ENCODE data around the gene ESR1.
"Not testable (repeated sequence)": the region's sequence is repeated elsewhere in the genome, so short reads cannot be mapped to it uniquely, and the experiment has no call there.

Gene ESR1

DNA sequence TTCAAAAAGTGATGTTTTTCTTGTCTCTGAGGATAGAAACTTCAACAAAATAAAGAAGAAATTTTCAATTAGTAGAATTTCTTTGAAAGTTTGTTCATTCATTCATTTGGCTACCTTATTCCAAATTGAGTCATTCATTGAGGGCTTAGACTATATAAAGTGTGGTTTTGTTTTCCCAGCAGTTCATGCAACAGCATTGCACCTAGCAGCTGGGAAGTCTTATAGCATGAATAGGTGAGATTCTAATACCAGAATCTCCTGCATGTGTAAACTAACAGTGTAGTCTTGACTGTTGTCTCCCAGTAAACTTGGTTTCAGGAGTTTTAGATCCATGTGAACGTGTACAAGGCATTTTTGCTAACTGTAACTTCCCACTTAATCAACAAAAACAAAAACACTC lies 7.1 kb downstream of the ESR1 start:
- DNase-seq: no peak

- DNase-seq: no peak
Observed at GRCh38 chr6:151822252-151823111, 15.0 kb downstream of the ESR1 start.

DNA sequence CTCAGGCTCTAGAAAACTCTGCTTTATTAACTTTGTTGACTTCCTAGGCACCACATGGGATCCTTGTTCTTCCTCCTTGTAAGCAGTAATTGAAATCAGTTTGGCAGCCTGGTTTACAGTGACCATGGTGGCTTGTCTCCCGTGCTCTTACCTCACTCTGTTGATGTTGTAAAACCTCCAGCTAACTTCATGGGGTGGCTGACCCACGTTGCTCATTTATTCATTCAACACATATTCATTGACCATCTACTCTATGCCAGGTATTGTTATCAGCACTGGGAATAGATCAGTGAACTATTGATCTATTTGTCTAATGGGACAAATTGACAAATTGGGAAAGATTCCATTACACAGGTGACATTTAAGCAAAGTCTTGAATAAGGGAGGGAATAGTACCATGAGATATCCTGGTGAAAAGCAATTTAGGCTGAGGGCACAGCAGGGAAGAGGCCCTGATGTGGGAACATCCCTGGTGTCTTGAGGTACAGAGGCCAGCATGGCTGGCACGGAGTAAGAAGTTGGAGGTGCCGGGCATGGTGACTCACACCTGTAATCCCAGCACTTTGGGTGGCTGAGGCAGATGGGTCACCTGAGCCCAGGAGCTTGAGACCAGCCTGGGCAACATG lies 19.1 kb downstream of the ESR1 start:
- DNase-seq: no peak

DNA sequence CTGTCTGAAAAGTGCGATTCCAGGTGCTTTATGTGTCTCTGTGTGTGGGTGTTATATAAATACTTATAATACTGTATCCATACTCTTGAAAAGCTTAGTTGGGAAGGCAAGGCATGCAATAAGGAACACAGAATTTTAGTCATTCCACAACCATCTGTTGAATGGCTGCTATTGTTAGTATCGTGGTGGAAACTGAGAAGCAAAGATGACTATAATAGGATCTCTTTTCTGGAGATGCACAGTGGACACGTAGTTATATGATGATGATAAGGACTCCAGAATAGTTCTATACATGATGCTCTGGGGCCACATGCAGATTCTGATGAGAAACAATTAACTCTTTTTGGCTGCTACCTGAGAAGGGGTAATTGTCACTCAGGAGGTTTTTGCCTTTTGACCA lies 25.2 kb downstream of the ESR1 start:
- no peak for DNase-seq

GRCh38 chr6:151835396-151835795 lies 27.9 kb downstream of the ESR1 start:
- no peak for DNase-seq

- no peak for DNase-seq
Observed at GRCh38 chr6:151837223-151837622, 29.7 kb downstream of the ESR1 start.

DNA sequence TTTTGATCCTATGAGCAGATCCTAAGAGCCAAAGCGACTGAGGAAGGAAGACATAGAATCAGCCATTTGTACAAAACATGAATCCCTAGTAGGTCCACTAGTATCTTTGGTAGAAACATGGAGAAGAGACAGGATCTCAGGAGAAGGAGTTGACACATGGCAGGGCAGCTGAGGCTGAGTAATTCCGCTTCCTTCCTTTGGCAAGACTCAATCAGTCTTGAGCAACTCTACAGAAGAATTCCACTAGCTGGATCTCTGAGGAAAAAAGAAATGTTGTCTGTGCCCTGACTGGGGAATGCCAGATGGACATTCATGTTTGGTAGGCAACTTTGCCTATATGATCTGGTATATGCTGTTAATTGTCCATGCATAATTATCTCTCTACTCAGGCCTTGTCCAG lies 35.3 kb downstream of the ESR1 start:
- DNase-seq: no peak

DNA sequence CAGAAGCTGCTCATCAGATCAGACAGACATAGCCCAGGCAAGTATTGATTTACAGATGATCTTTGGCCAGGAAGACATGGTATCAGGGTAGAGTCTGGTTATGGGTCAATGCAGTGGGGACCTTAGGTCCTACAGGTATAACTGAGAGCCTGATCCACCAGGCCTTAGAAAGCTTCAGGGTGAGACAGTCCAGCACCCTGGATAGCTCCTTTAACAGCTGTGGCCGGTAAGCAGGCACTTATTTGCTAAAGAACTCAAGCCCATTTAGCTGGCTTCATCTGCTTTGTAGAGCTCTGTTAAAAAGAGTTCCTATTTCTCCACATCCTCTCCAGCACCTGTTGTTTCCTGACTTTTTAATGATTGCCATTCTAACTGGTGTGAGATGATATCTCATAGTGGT lies 39.6 kb downstream of the ESR1 start:
- DNase-seq: no peak

- no peak for DNase-seq
Observed at GRCh38 chr6:151850479-151851003, 43.1 kb downstream of the ESR1 start.

- DNase-seq: no peak
Observed at GRCh38 chr6:151858294-151858693, 50.8 kb downstream of the ESR1 start.

- no peak for DNase-seq
Observed at GRCh38 chr6:151862461-151862860, 55.0 kb downstream of the ESR1 start.

DNA sequence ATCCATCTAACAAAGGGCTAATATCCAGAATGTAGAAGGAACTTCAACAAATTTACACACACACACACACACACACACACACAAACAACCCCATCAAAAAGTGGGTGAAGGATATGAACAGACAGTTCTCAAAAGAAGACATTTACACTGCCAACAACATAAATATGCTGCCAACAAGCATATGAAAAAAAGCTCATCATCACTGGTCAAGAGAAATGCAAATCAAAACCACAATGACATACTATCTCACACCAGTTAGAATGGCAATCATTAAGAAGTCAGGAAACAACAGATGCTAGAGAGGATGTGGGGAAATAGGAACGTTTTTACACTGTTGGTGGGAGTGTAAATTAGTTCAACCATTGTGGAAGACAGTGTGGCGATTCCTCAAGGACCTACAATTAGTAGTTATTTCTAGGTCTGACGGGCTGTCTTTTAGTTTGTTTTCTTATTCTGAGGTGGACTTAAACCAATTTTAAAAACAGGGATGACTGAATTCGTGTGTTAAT lies 59.9 kb downstream of the ESR1 start:
- not testable (repeated sequence) for DNase-seq

GRCh38 chr6:151869345-151869744 lies 61.9 kb downstream of the ESR1 start:
- no peak for DNase-seq

DNA sequence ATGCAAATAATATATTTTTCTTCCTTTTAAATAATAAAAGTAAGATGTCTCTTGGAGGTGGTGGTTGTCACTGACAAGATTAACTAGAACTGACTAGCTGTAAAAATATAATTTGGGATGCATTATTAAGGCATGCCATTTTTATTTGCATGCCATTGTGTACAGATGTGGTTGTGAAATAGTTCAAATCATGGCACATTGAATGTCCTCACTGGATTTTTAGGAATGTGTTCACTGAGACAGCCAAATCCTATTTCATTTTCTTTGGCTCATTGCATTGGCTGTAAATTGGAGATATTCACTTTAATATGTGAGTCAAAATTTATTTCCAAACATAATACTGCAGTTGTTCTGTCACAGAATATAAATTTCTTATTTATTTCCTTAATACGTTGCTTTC lies 62.3 kb downstream of the ESR1 start:
- DNase-seq: no peak

- DNase-seq: no peak
Observed at GRCh38 chr6:151870375-151870774, 62.9 kb downstream of the ESR1 start.

DNA sequence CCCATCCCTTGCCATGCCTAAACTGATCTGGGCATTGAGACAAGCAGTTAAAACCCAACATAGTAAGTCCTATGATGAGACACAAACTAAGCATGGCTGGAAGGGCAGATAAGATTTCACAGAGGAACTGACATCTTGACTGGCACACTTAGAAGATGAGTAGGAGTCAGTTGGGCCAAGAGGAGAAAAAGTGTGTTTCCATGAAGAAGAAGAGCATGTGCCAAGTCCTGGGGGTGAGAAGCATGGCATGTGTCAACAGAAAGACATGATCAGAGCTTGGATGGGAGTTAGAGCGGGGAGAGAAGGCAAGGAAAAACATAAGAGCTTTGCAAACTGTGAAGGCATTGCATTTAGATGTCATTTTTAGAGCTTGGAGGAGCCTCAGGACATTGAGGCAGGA lies 68.0 kb downstream of the ESR1 start:
- DNase-seq: no peak

GRCh38 chr6:151876122-151876521 lies 68.6 kb downstream of the ESR1 start:
- no peak for DNase-seq

DNA sequence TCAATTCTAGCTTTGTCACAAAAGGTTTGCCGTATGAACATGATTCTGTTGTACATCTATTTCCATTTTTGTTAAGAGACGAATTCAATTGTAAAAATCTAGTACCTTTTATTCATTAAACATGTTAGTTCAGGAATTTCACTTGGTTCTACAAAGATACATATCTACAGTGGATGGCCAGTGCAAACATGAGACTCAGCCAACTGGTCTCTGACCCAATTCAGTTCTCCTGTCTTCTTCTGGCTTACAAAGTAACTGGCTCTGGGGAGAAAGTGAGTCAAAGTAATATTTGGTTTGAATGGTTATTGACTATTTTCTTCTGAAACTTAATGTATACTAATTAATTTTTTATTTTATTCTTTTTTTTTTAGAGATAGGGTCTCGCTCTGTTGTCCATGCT lies 70.0 kb downstream of the ESR1 start:
- no peak for DNase-seq

DNA sequence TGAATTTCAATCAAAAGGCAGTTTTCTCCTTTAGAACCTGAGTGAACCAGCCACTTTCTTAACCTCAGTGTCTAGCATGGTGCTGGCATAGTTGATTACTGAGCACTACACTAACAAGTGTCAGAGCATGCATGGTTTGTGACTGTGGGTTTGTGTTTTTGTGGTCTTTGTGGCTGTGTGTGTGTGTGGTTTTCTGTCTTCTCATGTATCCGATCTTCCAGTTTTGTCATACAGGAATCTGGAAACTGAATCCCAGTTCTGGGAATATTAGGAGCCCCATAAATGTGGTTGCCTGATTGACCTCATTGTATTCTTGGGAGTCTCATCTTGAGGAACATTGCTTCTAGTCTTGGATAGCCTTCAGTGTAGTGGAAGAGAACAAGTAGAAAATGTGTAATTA lies 73.7 kb downstream of the ESR1 start:
- no peak for DNase-seq

DNA sequence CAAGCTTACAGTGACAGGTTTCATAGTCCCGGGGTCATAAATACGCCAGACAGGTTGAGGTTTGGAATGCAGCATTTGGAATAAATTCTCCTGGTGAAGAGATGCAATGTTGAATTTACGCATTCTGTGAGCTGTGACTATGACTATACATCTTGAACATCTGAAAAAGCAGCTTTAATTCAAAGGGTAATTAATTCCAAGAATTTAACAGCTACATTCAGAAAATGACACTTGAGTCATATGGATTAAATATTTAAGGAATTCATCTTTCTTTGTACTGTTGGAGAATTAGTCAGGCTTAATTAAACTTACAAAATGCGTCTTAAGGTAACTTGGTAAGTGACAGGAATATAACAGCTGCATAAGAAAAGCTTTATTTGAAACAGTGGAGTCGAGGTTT lies 74.7 kb downstream of the ESR1 start:
- no peak for DNase-seq

DNA sequence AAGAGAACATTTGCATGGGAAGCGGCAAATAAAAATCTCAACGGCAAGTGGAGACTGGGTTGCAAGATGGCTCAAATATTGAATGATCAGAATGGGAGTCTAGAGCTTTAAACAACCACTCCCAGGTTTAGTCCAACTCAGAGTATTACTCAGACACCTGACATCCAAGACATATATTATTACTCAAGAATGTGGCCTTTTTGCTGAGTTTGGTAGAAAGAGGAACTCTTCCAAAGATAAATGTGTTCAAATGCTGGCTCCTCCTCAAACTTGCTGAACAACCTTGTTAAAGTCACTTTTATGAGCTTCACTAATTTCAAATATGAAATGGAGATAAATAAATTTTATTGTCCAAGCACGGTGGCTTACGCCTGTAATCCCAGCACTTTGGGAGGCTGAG lies 77.8 kb downstream of the ESR1 start:
- no peak for DNase-seq

- no peak for DNase-seq
Observed at GRCh38 chr6:151891524-151891923, 84.0 kb downstream of the ESR1 start.

DNA sequence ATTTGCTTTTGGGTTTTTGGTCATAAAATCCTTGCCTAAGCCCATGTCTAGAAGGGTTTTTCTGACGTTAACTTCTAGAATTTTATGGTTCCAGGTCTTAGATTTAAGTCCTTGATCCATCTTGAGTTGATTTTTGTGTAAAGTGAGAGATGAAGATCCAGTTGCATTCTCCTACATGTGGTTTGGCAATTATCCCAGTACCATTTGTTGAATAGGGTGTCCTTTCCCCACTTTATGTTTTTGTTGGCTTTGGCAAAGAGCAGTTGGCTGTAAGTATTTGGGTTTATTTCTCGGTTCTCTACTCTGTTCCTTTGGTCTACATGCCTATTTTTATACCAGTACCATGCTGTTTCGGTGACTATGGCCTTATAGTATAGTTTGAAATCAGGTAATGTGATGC lies 86.9 kb downstream of the ESR1 start:
- not testable (repeated sequence) for DNase-seq

DNA sequence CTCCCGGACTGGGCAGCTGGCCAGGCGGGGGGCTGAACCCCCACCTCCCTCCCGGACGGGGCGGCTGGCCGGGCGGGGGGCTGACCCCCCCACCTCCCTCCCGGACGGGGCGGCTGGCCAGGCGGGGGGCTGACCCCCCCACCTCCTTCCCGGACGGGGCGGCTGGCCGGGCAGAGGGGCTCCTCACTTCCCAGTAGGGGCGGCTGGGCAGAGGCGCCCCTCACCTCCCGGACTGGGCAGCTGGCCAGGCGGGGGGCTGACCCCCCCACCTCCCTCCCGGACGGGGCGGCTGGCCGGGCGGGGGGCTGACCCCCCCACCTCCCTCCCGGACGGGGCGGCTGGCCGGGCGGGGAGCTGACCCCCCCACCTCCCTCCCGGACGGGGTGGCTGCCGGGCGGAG lies 91.7 kb downstream of the ESR1 start:
- not testable (repeated sequence) for DNase-seq
